CD4-positive, alpha-beta memory T cell (primary cell): ENCODE measurements around the gene RPL12. TPM values are rescaled to one million over a fixed set of nuclear protein-coding genes. Genes with fewer than 3 reads are reported as not detected.

Experiments
- CTCF ChIA-PET: fragments of 350-600 bp; sonication (Branson Sonifier 250); formaldehyde crosslinking; loops from one replicate; lab custom pipeline; 2021; ENCODE audit warnings: inconsistent platforms; ENCODE audit not compliant: partially characterized antibody; lab: Charles Lee
- POLR2A ChIA-PET: fragments of 350-600 bp; sonication (Branson Sonifier 250); formaldehyde crosslinking; loops from one replicate; lab custom pipeline; 2021; ENCODE audit not compliant: partially characterized antibody; lab: Charles Lee
- DNase-seq, 5 donors: peaks; one replicate each; pipeline versions ENCODE4 v3.0.0 to v3.0.0-alpha.2; 2020 to 2022; ENCODE audit warnings: mixed read lengths in 1 of 5
- H3K27ac ChIP-seq: one replicate; pipeline ENCODE4 v1.7.0; 2013; ENCODE audit warnings: low read depth, low read length
- H3K27me3 ChIP-seq: 2 replicates; pipeline ENCODE4 v1.7.0; 2013; ENCODE audit warnings: mild to moderate bottlenecking, low read length, moderate library complexity; ENCODE audit not compliant: insufficient read depth
- H3K36me3 ChIP-seq: 2 replicates; pipeline ENCODE4 v1.7.0; 2013; ENCODE audit warnings: mild to moderate bottlenecking, low read length, moderate library complexity; ENCODE audit not compliant: insufficient read depth
- H3K4me1 ChIP-seq: 2 replicates; pipeline ENCODE4 v1.7.0; 2013; ENCODE audit warnings: mild to moderate bottlenecking, low read length, moderate library complexity; ENCODE audit not compliant: insufficient read depth
- H3K4me3 ChIP-seq, 2 donors: one replicate each; pipeline ENCODE4 v1.7.0; 2013; ENCODE audit warnings: low read length in 2 of 2, mild to moderate bottlenecking in 1 of 2
- H3K9me3 ChIP-seq, 2 donors: one replicate each; pipeline ENCODE4 v1.7.0; 2013; ENCODE audit warnings: low read length in 2 of 2, control low read depth in 1 of 2; ENCODE audit not compliant: control insufficient read depth in 1 of 2
- H3K27ac Mint-ChIP-seq, 7 donors: one replicate each; pipeline ENCODE4 v1.8.0; 2020 to 2021; ENCODE audit warnings: mixed read lengths in 7 of 7, mild to moderate bottlenecking in 6 of 7, inconsistent platforms in 3 of 7, moderate library complexity in 3 of 7
- H3K27me3 Mint-ChIP-seq, 2 donors: one replicate each; pipeline ENCODE4 v1.8.0; 2020 to 2021; ENCODE audit warnings: mixed read lengths in 2 of 2
- H3K36me3 Mint-ChIP-seq, 2 donors: one replicate each; pipeline ENCODE4 v1.8.0; 2020 to 2021; ENCODE audit warnings: mixed read lengths in 2 of 2, inconsistent platforms in 1 of 2, mild to moderate bottlenecking in 1 of 2
- H3K4me1 Mint-ChIP-seq, 4 donors: one replicate each; pipeline ENCODE4 v1.8.0; 2020 to 2021; ENCODE audit warnings: mixed read lengths in 4 of 4, mild to moderate bottlenecking in 1 of 4
- H3K4me3 Mint-ChIP-seq, 8 donors: one replicate each; pipeline ENCODE4 v1.8.0; 2020 to 2021; ENCODE audit warnings: mixed read lengths in 8 of 8, mild to moderate bottlenecking in 7 of 8, moderate library complexity in 6 of 8, inconsistent platforms in 3 of 8
- H3K9me3 Mint-ChIP-seq, 8 donors: one replicate each; pipeline ENCODE4 v1.8.0; 2020 to 2021; ENCODE audit warnings: mixed read lengths in 8 of 8, mild to moderate bottlenecking in 5 of 8, inconsistent platforms in 3 of 8, moderate library complexity in 1 of 8
- intact Hi-C: fragments of 100-400 bp; cut with micrococcal nuclease; formaldehyde crosslinking; loops from one replicate; pipeline ENCODE4 v1.15.1; 2023
- polyA plus RNA-seq, 2 donors: library from polyadenylated mRNA; unstranded; fragments of 300-500 nt; fragmentation: Illumina TruSeq; gene quantifications; one replicate each; pipeline ENCODE4 v1.2.3, GENCODE V29; 2021
- total RNA-seq, 2 experiments: library from RNA; stranded (reverse); gene quantifications; one replicate each; pipeline ENCODE4 v1.2.3, GENCODE V29; 2021

The RPL12 gene
- total and polyA plus RNA-seq, 4 experiments from 2014 or later, result 1,304 to 1,786 (median 1,643) TPM

DNA sequence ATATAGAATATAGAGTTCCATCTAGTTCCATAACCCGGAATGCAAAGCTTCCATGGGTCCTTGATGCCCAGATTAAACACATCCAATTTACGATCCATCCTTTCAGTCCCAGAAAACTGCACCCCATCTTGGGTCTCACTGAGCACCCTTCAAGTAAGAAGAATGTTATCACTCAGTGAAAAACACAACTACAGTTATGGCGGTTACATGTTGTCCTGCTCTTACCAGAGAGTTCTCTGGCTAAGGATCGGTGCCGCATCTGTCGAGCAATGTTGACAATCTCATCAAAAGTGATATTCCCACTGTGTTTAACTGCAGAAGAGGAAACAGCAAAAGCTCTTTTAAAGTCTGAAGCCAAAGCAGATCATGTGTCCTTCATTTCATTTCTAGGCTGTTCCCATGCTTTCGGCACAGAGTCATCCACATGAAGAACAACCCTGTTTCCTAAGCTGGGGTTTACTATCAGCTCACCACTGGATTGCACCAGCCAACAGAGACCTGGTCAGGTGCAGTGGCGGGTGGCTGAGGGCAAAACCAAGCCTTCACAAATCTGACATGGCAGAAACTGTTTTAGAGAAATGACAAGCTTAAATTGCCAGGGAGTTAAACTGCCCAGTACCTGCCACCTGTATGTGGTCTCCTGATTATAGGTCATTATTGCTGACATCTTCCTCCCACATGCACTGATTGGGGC is 2.9 kb downstream of the RPL12 start:
- Histone ChIP-seq H3K27ac (peak overlapping the region; percentile 83), H3K36me3 (peaks cover 57% of the 10 kb centered on the region), H3K27me3 (no peaks in the 10 kb centered on the region), H3K4me3 (no peak overlapping the region), H3K9me3 (no peaks in the 10 kb centered on the region), H3K4me1 (peaks cover 29% of the 10 kb centered on the region)
- POLR2A ChIA-PET, result interaction anchor here (0.6 to 0.8 kb wide), 3 partner anchors 11 to 224 kb away, joined by 3 read pairs; no protein-coding TSS in a partner anchor
- intact Hi-C loops, result no loop called here
- Mint-ChIP-seq H3K4me1 (peaks cover 26 to 62% (median 39%) of the 10 kb centered on the region in 4 donors), H3K27me3 (no peaks in the 10 kb centered on the region), H3K36me3 (peaks cover 52 to 79% of the 10 kb centered on the region in 2 donors), H3K9me3 (peaks cover 0 to 8% (median 0%) of the 10 kb centered on the region in 8 donors), H3K4me3 (peak overlapping the region in 6 of 8 donors; percentile 25 to 99 (median 42)), H3K27ac (peak overlapping the region in 6 of 7 donors; percentile 70 to 98 (median 96))
- no peak for DNase-seq
- CTCF ChIA-PET, result no interaction called here

DNA sequence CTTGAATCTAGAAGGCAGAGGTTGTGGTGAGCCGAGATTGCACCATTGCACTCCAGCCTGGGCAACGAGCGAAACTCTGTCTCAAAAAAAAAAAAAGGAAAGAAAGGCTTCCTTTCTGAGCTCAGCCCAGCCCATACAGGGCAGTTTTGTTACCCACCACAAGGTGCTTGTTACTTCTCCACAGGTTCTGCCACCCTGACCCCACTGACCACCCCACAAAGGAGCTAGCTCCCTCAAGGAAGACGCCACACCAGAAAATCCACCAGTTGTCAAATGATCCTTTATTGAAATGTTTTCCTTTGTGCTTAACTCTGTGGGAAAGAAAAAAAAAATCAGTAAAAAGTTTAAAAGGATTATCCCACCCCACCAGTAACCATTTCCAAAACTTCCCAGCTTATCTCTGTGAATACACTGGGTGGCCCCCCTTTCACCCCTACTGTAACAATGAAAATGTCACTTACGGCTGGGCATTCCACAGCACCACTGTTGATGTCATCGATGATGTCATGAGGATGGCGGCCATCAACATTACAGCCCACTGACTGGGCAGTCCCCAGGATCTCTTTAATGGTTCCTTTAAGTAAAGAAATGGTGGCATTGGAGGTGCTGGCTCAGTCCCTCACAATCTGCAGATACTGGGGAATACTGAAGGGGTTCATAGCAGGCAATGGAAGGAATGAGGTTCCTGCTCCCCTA is 3.6 kb downstream of the RPL12 start:
- Mint-ChIP-seq H3K9me3 (peaks cover 0 to 8% (median 0%) of the 10 kb centered on the region in 8 donors), H3K4me3 (peak overlapping the region in 1 of 8 donors; percentile 53), H3K27me3 (no peaks in the 10 kb centered on the region), H3K36me3 (peaks cover 52 to 82% of the 10 kb centered on the region in 2 donors), H3K4me1 (peaks cover 24 to 59% (median 37%) of the 10 kb centered on the region in 4 donors), H3K27ac (peak overlapping the region in 6 of 7 donors; percentile 27 to 98 (median 66))
- Histone ChIP-seq H3K36me3 (peaks cover 61% of the 10 kb centered on the region), H3K4me1 (peaks cover 27% of the 10 kb centered on the region), H3K4me3 (no peak overlapping the region), H3K27ac (no peak overlapping the region), H3K9me3 (no peaks in the 10 kb centered on the region), H3K27me3 (no peaks in the 10 kb centered on the region)
- intact Hi-C loops, result no loop called here
- ChIA-PET CTCF (no interaction called here), POLR2A (interaction anchor here (0.6 to 1.7 kb wide), 5 partner anchors 18 to 426 kb away, joined by 3 to 6 read pairs (median 3); partner anchors contain the start of gene ZNF79)
- no peak for DNase-seq

DNA sequence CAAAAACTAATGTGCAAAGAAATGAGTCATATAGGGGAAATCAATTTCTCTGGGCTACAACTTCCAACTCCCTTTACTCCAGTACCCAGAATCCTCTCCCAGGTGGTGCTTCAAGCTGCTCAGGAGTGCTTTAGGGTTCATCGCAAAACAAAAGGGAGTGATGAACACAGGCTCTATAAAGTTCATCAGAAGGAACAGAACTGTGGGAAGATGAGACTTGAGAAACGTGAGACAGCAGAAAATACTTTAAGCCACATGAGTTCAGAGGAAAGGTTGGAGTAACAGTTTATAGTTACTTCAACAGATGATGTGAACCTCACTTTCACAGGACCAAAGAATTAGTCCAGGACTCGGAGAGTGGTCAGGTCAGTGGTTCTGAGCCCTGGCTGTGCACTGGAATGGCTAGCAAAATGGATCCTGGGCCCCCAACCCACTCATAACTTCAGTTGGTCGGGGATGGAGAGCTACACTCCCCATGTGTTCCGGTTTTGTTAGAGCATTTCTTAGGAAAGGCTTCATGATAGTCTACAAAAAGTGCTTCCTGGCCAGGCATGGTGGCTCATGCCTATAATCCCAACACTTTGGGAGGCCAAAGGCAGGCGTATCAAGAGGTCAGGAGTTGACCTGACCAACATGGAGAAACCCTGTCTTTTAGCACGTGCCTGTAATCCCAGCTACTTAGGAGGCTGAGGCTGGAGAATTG is 4.3 kb downstream of the RPL12 start:
- Mint-ChIP-seq H3K36me3 (peaks cover 52 to 87% of the 10 kb centered on the region in 2 donors), H3K27me3 (no peaks in the 10 kb centered on the region), H3K4me3 (no peak overlapping the region), H3K27ac (peak overlapping the region in 3 of 7 donors; percentile 58 to 97 (median 62)), H3K9me3 (peaks cover 0 to 8% (median 0%) of the 10 kb centered on the region in 8 donors), H3K4me1 (peaks cover 22 to 52% (median 31%) of the 10 kb centered on the region in 4 donors)
- peaks cover 61% of the 10 kb centered on the region for H3K36me3 ChIP-seq
- CTCF ChIA-PET, result no interaction called here
- H3K4me3 ChIP-seq, result no peak overlapping the region
- H3K4me1 ChIP-seq, result peaks cover 20% of the 10 kb centered on the region
- H3K9me3 ChIP-seq, result no peaks in the 10 kb centered on the region
- no peak for DNase-seq
- no peaks in the 10 kb centered on the region for H3K27me3 ChIP-seq
- no peak overlapping the region for H3K27ac ChIP-seq
- intact Hi-C loops, result no loop called here
- POLR2A ChIA-PET, result interaction anchor here (0.7 to 1.7 kb wide), 3 partner anchors 23 to 222 kb away, joined by 3 to 5 read pairs (median 3); partner anchors contain the start of gene ZNF79

DNA sequence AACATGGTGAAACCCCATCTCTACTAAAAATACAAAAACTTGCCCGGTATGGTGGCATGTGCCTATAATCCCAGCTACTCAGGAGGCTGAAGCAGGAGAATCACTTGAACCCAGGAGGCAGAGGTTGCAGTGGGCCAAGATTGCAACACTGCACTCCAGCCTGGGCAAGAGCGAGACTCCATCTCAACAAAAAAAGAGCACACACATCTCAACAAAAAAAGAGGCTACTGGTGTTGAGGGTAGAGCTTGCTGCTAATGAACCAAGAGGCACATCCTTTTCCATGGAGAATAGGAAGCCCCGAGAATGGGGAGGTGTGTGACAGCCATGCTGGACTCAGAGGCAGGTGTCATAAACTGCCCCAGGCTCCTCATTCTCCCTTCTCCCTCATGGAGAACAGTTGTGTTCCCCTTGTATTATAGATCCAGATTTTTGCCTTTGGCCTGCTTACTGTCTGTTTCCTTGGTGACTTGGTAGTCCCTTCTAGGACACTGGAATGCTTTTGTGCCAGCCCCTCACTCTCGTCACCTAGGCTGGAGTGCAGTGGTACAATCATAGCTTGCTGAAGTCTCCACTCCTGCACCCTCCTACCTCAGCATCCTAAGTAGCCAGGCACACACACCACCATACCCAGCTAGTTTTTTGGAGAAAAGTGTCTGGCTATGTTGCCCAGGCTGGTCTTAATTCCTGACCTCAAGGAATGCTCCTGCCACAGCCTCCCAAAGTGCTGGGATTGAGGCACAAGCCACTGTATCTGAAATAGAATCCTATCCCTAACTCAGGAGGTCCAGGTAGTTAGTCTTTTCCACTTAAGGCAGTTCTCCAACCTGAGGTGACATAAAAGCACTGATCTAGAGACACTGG is 5.1 kb downstream of the RPL12 start:
- peaks cover 18% of the 10 kb centered on the region for H3K4me1 ChIP-seq
- ChIA-PET POLR2A (interaction anchor here (1.2 to 1.7 kb wide), 2 partner anchors 22 to 222 kb away, joined by 3 to 5 read pairs; partner anchors contain the start of gene ZNF79), CTCF (no interaction called here)
- intact Hi-C loops, result no loop called here
- no peak overlapping the region for H3K4me3 Mint-ChIP-seq
- H3K36me3 ChIP-seq, result peaks cover 65% of the 10 kb centered on the region
- no peak overlapping the region for H3K27ac ChIP-seq
- no peaks in the 10 kb centered on the region for H3K27me3 ChIP-seq
- peak overlapping the region in 6 of 7 donors; percentile 32 to 97 (median 60) for H3K27ac Mint-ChIP-seq
- peaks cover 22 to 45% (median 30%) of the 10 kb centered on the region in 4 donors for H3K4me1 Mint-ChIP-seq
- peaks cover 55 to 83% of the 10 kb centered on the region in 2 donors for H3K36me3 Mint-ChIP-seq
- peaks cover 0 to 6% (median 0%) of the 10 kb centered on the region in 8 donors for H3K9me3 Mint-ChIP-seq
- no peaks in the 10 kb centered on the region for H3K27me3 Mint-ChIP-seq
- no peak for DNase-seq
- no peak overlapping the region for H3K4me3 ChIP-seq
- no peaks in the 10 kb centered on the region for H3K9me3 ChIP-seq

DNA sequence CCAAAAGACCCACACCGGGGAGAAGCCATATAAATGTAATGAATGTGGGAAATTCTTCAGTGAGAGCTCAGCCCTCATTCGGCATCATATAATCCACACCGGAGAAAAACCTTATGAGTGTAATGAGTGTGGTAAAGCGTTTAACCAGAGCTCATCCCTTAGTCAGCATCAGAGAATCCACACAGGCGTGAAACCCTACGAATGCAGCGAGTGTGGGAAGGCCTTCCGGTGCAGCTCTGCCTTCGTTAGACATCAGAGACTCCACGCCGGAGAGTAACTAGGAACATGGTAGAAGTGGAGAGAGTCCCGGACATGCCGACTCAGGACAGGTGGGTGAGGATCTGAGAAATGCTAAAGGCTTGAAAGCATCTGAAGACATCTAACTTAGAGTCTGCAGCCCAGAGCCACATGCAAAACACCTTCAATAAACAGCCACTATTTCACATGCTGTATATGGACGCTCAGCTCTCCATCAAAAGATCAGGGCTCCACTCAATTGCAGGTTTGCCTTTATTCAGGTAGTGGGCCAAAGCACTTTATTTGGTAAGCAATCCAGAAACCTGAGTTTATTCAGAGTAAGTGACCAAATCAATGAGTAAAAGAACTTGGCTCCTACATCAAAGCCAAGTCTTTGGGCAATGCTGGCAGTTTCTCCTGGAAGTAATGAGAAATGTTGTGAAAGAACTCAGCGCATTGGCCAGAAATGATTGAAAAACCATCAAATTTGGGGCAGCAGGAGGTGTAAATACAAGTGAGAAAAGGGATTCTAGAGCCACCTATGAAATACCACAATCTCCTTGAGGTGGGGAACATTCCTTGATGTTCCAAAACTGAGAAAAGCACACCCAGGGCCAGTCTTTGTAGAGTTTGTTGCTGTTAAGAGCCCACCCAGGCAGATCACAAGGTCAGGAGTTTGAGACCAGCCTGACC is 6.0 kb downstream of the RPL12 start:
- no peak overlapping the region for H3K4me3 Mint-ChIP-seq
- H3K36me3 Mint-ChIP-seq, result peaks cover 64 to 83% of the 10 kb centered on the region in 2 donors
- no peaks in the 10 kb centered on the region for H3K27me3 Mint-ChIP-seq
- peaks cover 14% of the 10 kb centered on the region for H3K4me1 ChIP-seq
- POLR2A ChIA-PET, result interaction anchor here (1.7 kb wide), 1 partner anchor 221 kb away, joined by 5 read pairs; no protein-coding TSS in a partner anchor
- peak overlapping the region in 3 of 7 donors; percentile 37 to 75 (median 52) for H3K27ac Mint-ChIP-seq
- no peak overlapping the region for H3K4me3 ChIP-seq
- CTCF ChIA-PET, result interaction anchor here (1.6 kb wide), 1 partner anchor 10 kb away, joined by 3 read pairs; no protein-coding TSS in a partner anchor
- no peaks in the 10 kb centered on the region for H3K9me3 ChIP-seq
- intact Hi-C loops, result no loop called here
- H3K4me1 Mint-ChIP-seq, result peaks cover 17 to 36% (median 26%) of the 10 kb centered on the region in 4 donors
- no peaks in the 10 kb centered on the region for H3K27me3 ChIP-seq
- peaks cover 0 to 5% (median 0%) of the 10 kb centered on the region in 8 donors for H3K9me3 Mint-ChIP-seq
- H3K36me3 ChIP-seq, result peaks cover 74% of the 10 kb centered on the region
- DNase-seq, result no peak
- no peak overlapping the region for H3K27ac ChIP-seq
